ENCODE measurements around the gene NAV3. TPM values are rescaled to one million over a fixed set of nuclear protein-coding genes. Genes with fewer than 3 reads are reported as not detected.
A peak's percentile ranks its signal among the peaks of the same experiment; 100 is the strongest.

Gene NAV3
- total RNA-seq, 1 experiment from 2014 or later: 28.3 TPM

DNA sequence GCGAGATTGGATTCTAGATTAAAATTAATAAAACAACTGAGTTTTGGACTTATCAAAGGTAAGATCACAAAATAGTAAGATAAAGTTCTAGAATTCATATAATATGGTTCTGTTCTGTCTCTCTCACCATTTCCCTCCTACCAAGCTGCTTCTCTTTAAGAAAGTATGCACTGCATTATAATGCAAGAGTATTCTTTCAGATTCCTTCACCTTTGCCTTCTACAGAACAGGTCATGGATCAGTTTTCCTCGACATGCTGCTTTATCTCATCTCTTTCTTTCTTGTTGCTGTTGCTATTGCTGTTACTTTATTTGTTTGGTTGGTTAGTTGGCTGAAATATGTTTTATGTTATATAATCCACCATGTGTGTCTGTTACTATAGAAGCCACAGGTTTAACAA lies 357.0 kb downstream of the NAV3 start:
- no peak for DNase-seq (ENCODE audit: low read depth)

DNA sequence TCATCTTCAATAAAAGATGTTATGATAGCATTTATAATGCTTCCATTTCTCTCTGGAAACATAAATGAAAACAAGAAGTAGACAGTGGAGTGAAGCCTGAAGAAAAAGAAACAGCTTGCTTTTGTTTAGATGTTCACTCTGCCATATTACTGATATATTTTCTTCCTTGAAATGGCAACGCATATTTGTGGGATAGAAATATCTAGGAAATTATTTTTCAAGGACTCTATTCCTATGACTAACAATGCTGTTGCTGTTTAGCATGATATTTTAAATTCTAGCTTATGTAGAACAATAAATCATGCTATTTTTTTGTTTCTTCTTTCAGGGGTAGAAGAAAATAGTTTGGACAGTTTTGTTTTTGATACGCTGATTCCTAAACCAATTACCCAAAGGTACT lies 359.0 kb downstream of the NAV3 start:
- DNase-seq (ENCODE audit: low read depth): no peak

DNA sequence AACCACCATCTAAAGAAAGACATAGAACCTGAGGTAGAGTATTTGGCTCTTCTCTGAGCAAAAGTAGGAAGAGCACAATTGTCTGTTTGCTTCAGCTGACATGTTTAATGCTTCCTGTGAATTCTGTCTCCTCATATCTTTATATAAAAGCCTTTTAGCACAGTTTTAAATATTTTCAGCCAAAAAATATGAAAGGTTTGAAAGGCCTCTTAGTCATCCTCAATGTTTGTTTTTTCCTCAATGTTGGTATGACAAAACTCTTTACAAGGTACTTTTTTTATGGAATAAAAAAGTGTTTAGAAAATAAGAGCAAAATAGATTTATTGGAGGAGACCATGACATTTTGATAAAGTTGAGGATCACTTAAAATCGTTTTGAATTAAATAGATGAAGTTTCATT lies 360.9 kb downstream of the NAV3 start:
- DNase-seq (ENCODE audit: low read depth): peak; percentile 28

DNA sequence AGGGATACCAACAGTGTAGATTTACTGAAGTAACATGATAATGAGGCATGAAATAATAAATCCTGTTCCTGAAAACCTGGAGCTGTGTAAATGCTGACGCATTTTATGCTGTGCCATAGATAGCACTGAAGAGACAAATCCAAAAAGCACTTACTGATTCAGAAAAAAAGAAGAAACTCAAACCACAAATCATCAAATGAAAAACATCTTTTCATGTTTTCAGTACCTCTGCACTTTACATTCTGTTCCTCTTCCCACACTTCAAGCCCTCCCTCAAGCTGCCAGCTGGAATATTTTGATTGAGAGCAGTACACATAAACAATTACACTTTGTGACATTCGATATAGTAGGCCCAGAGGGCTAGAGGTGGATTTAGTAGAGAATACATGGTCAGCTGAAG lies 362.3 kb downstream of the NAV3 start:
- peak; percentile 65 for DNase-seq (ENCODE audit: low read depth)

DNA sequence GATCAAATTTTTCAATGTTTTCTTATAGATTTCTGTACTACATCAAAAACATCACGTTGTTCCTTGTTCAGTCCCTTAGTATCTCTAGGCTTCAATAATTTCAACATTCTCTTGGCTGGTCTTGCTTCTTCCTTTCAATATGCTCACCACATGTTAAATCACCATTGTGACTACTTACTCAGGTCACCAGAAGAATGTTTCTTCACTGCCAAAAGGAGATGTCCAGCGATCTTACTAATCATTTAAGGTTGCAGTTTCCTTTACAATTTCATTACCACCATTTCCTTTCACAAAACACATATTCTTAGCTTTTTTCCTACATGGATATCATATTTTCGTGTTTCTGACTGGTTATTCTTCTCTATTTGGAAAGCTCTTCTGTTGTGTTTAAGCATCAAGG lies 363.8 kb downstream of the NAV3 start:
- DNase-seq (ENCODE audit: low read depth): peak; percentile 86

DNA sequence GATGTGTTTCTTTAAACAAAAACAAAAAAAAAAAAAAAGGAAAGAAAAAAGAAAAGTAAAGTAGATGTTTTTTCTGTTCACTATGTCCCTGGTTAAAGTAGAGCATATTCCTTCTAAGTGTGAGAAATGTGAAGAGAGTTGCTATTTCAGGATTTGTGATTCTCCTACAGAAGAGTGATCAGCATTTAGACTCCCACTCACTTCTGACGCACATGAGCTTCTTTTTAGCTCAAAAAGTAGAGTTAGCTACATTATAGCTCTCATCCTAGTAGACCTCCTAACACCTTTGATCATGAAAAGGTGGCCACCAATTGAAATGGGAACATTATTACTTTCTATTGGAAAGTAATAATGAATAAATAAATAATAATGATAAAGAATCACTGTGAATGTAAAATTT lies 368.2 kb downstream of the NAV3 start:
- DNase-seq (ENCODE audit: low read depth): no peak

DNA sequence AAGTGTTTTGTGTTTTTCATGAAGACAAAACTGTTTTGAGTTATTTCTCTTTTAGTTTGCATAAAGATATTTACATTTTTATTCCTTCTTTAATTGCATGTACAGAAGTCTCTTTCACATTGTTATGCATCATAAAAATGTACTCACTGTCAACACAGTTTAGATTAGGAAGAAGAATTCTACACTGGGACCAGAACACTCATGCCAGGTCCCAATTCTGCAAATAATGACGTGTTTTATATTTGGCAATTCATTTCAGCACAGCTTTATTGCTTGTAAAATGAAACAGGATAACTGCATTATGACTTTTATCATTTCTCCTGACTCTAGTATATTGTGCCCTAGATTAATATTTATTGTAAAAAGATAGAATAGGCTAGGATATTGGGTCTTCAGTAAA lies 369.2 kb downstream of the NAV3 start:
- no peak for DNase-seq (ENCODE audit: low read depth)

DNA sequence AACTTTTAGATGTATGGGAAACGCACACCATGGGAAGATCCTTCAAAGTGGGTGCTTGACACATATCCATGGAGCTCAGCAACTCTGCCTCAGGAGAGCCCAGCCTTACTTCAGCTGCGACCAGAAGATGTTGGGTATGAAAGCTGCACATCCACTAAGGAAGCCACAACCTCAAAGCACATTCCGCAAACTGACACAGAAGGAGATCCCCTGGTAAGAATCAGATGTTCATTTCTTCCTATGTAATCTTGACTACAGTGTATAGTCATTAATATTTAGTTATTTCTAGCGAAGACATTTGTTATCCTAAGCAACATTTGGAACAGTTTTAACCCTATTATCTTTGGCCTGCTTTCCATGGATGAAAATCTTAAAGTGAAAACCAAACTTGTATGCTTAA lies 374.2 kb downstream of the NAV3 start:
- DNase-seq (ENCODE audit: low read depth): no peak

DNA sequence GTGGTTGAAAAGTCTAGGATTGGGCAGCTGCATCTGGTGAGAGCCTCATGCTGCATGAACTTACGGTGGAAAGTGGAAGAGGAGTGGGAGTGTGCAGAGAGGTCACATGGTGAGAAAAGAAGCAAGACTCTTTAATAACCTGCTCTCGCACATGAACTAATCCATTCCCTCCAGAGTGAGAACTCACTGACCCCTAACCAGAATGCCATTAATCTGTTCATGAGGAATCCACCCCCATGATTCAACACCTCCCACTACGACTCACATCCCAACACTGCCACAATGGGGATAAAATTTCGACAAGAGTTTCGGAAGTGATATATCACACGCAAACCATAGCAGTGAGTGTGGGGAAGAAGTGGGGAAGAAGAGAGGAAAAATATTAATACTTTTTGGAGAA lies 377.4 kb downstream of the NAV3 start:
- peak; percentile 60 for DNase-seq (ENCODE audit: low read depth)

DNA sequence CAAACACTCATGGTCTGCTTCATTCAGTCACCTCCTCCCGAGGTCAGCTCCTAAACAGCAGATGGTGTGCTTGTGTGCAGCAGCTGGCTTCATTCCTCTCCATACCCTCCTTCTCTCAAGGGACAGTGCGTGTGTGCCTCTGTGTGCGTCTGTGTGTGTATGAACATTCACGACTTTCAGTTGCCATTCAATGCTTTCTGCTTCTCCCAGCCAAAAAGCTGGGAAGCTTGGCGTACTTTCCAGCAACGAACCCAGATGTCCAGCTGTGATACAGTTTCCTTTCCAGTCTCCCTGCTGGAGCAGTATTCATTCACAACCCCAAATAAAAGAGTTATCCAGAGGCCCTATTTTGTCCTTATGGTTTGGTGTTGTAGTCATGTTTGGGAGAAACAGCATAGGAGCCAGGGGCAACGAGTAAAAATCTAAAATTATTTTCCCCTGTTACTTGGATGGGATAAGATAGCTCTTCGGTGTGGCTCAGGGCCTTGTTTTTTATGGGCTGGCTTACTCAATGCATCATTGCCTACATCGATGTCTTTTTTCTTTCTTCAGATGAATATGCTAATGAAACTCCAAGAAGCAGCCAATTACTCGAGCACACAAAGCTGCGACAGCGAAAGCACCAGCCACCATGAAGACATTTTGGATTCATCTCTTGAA lies 379.3 kb downstream of the NAV3 start:
- DNase-seq (ENCODE audit: low read depth): no peak

DNA sequence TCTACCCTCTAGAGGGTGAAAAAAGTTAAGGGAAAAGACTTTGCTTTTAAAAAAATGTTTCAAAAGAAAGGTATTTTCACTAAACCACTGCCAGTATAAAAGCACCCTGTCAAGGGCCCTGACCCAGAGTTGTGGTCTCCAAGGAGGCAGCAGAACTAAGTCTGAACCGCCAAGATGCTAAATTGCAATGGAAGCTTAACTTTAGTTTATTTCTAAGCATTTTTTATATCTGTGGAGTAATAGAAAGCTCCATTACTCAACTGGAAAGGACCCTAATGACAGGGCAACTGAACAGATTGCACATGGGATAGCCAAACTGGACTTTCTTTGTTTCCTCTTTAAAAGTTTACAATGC lies 379.8 kb downstream of the NAV3 start:
- DNase-seq (ENCODE audit: low read depth): peak; percentile 59

DNA sequence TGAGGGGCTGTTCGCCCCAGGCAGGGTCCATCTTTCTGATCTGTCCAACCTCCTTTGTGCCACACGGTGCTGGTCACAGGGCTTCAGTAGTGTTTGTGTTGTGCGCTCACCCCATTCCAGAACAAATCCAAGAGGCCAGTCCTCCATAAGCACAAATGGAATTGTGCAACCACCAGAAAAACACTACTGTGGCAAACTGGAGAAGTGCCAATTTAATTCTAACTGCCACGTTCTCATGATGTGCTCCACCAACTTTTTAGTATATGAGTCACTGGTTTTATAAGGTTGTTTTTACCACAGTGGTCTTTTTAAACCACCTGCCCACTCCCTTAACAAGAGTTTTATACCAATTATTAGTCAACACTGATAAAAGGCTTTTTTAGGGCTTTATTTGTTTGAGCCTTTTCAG lies 380.2 kb downstream of the NAV3 start:
- DNase-seq (ENCODE audit: low read depth): peak; percentile 92

DNA sequence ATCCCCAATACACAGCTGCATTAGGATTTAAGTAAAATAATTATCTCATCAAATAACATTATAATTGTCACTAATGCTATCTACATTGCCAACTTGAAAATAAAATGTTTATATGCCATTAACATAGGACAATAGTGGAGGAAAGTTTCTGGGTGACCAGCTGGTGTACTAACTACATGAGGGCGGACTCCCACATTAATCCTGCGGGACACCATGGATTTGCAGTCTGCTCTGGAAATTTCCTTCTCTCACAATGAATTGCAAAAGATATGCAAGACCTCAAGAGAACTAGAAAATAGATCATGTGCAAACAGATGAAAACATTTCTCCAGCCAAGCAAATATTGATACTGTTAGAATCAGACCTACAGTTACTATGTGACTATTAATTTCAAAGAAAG lies 390.1 kb downstream of the NAV3 start:
- DNase-seq (ENCODE audit: low read depth): no peak

DNA sequence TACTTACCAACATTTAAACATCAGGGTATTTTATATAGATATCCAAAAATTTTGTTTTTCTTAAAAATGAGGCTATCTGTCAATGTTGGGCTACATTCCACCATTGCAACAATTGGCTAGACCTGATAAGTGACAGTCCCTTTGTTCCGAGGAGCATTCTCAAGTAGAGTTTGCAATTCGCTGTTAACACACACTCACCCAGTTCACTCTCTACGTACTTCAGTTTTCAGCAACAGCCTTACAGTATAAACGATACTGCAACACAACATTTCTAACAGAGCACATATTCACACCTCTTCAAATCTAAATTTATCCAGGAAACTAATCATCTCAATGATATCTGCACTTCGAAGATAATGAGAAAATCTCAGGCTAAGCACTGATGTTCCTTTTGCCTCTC lies 393.5 kb downstream of the NAV3 start:
- DNase-seq (ENCODE audit: low read depth): no peak

DNA sequence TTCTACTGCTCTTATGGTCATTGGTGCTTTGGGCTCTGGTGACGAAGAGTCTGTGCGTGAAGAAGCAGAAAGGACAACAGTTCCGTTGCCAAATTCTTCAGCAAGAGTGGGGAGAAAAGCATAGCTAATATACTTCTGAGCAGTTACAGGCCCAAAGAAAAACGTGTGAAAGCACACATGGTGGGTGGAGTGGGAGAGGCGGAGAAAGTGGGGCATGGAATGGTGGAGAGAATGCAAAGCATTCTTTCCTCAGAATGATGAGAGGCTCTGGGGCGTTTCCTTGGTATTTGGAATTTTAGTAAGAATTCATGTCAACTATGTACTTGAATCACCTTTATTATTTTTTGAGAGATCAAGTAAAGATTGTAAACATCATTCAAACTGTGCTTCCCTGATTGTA lies 396.1 kb downstream of the NAV3 start:
- no peak for DNase-seq (ENCODE audit: low read depth)

DNA sequence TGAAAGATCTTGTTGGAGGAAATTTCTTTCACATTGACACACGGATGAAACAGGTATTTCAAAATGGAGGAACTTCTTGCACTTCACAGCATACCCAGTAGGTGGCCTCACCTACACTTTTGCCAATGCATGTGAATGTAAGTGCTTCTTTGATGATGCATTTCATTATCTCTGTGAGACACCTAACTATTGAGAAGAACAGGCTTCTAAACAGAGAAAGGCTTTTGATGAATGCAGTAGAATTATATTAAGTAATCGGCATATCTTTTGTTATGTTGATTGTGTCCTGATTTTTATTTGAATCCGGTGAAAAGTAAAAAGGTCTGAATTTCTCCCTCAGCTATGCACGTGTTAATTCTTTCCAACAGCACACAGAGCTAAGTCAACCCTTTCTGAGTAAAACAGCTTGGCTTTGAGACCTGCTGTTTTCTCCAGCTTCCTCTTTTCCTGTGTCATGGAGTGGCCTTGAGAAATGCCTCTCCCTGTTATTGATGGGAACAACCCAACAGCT lies 399.0 kb downstream of the NAV3 start:
- DNase-seq (ENCODE audit: low read depth): peak; percentile 52

DNA sequence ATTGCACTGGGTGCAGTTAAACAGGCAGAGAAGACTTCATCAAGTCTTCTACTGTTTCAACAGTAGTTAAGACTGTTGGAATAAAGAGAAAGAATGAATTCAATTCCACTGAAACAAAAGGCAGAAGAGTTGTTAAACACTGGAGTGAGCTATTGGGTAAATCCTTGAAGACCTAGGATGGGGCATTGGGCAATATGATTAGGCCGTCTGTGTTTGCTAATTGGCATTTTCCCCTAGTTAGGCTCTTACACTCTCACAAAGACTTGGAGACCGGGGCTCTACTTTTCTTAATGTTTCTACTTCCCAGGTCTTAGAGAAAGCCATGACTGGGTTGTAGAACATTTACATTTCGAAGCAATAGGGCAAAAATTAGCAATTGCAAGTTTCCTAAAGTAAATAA lies 402.1 kb downstream of the NAV3 start:
- DNase-seq (ENCODE audit: low read depth): no peak

DNA sequence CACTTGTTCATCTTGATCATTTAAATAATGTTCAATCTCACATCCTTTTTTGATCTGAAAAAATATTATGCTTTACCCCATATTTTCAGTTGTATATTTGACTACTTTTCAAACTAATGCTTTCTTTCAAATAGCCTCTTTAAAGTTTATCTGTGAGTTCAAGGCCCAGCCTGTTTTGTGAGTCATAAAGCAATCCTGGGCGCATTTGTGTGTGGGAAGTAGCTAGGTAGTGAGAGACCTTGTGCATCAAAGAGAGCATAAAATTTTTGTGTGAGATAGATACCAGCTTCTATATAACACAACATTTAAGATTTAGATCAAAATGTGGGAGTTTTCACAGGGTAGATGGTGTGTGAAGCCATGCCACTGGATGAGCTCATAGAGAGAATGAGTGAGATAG lies 405.6 kb downstream of the NAV3 start:
- no peak for DNase-seq (ENCODE audit: low read depth)

DNA sequence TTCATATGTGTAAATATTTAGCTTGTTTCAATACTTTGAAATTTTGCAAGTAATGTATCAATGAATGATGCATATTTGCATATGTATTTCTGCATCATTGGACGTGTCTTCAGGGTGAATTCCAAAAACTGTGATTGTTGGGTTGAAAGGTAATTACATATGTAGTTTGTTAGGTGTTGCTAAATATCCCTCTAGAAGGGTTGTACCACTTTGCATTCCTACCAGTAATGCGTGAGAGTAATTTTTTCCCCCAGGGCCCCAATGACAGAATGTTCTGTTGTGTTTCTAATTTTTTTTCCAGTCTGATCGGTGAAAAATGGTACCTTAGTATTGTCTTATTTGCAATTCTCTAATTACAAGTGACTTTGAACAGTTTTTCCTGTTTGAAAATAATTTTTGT lies 408.9 kb downstream of the NAV3 start:
- DNase-seq (ENCODE audit: low read depth): no peak

DNA sequence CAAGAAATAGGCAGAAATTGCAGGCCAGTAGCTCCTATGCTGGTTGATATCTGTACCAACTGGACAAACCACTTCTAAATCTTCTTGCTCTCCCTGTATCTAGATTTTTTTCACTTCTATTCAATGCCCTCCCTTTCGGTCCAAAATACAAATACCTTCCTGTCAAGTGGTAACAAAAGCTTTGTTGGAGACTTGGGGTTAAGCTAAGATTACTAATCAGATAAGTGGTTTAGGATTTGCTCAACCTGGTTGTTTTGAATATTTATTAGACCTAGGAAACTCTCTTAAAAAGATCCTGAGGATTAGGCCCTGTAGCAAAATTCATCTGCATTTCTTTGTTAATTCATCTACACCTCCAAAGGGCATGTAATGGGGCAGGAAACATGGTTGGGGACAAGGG lies 410.1 kb downstream of the NAV3 start:
- DNase-seq (ENCODE audit: low read depth): peak; percentile 8

DNA sequence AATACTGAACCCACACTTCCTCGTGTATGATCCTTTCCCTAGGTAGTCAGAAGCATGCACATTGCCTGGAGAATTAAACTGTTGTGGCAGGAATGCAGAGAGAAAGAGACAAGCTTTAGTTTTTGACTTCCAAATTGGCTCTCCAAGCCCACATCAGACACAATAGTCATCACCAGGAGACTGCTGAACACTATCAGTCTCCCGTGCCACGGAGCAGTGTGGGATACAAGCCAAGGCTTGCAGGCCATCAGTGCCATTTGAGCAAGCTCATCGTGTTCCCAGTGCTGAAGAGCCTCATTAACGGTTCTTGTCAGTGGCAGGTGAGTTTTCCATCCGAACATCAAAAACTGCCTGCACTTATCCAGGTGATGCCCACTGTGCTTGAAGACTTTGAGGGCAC lies 410.8 kb downstream of the NAV3 start:
- DNase-seq (ENCODE audit: low read depth): no peak

DNA sequence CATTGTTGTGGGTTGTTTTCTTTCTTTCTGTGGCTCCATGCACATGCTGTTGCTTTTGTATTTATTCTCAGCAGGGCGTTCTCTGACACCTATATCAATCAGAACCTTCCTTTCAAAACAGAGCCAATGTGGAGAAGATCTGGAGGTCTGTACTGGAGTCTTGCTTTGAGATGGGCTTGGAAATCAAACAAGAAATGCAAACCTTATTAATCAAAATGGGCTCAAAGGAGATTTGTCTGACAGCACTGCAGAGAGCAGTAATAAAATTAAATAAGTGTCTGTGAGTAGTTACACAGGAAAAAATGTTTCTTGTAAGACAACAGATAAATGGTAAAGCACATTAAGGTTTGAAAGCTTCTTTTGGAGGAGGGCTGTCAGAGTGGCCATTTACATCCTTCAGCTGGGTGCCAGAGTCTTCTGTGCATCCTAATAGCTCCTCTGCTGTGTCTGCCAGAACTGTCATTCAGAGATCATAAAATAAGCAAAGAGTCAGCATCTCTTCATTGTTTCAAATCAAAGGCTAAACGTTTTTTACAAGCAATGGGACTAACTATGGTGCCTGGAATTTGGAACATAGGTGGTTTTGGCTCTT lies 414.3 kb downstream of the NAV3 start:
- no peak for DNase-seq (ENCODE audit: low read depth)

DNA sequence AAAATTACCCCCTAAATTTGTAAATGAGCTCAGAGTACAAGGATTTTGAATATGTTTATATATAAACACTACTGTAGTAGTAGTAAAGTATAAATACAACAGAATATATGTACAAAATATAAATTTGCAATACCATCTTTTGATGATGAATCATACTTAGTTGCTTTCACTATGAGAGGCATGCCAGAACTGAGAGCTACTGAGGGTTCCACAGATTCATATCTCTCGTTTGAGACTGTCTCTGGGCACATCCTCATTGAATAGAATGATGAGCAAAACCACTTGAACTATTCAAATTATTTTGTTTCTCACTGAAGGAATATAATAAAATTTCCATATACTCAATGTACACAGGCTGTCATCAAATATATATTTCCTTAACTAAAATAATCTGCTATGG lies 417.6 kb downstream of the NAV3 start:
- no peak for DNase-seq (ENCODE audit: low read depth)

DNA sequence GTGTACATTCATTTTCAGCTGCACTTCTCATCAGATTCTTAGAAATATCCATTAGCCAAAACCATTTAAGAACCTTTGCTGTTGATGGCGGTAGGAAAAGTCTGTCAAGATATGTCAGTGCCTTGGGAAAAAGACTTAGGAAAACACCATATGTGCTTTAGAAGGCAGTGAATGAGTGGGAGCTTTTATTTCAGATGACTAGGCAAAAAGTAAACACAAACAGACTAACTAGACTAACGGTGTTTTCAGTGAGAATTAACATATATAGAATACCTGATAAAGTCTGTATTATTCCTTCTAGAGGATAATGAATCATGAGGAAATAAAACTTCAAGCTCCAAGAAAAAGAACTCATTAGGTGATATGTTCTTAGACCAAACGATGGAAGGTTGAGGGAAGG lies 418.9 kb downstream of the NAV3 start:
- DNase-seq (ENCODE audit: low read depth): no peak

Measured in M059J (cell line).